NCI-H1092 treated with DMSO at 0.1 percent for 48 hours (cell line): ENCODE data around the gene FAM20A.
"Not testable (repeated sequence)": the region's sequence is repeated elsewhere in the genome, so short reads cannot be mapped to it uniquely, and the experiment has no call there.

ENCODE experiments used
- DNase-seq: peaks from one replicate; lab custom pipeline; 2025; lab: John Stamatoyannopoulos, UW

Gene FAM20A

DNA sequence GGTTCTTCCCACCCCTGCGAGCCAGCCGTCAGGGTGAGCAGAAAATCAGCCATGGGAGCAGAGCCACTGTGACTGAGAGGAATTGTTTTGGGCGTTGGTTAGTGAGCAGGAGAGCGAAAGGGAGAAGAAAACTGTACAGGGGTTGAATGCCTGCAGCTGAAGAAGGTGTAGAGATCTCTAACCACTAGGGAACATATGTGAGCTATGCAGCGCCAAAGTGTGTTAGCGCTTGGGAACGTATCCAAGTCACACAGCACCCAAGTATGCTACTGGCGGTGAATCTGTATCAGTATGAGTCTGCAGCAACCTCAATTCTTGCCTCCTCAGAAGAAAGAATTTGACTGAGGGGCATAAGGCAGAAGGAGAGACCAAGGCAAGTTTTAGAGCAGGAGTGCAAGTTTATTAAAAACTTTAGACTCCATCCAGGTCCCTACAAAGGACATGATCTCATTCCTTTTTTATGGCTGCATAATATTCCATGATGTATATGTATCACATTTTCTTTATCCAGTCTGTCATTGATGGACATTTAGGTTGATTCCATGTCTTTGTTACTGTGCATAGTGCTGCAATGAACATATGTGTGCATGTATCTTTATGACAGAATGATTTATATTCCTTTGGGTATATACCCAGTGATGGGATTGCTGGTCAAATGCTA, 108.6 kb downstream of the FAM20A start:
- not testable (repeated sequence) for DNase-seq

GRCh38 chr17:68491381-68492231, 109.6 kb downstream of the FAM20A start:
- DNase-seq: no peak

GRCh38 chr17:68489919-68490318, 111.2 kb downstream of the FAM20A start:
- DNase-seq: no peak
